HG03342 (cell line): ENCODE results near the gene WASHC2A.
"Not testable (repeated sequence)": the region's sequence is repeated elsewhere in the genome, so short reads cannot be mapped to it uniquely, and the experiment has no call there.

ENCODE experiments used
- ATAC-seq: cut with Tn5 transposase; IDR thresholded peaks from one replicate; pipeline ENCODE4 v1.9.1; 2021; ENCODE audit warnings: mild to moderate bottlenecking, moderate library complexity; ENCODE audit not compliant: unreplicated experiment

The WASHC2A gene, protein sequence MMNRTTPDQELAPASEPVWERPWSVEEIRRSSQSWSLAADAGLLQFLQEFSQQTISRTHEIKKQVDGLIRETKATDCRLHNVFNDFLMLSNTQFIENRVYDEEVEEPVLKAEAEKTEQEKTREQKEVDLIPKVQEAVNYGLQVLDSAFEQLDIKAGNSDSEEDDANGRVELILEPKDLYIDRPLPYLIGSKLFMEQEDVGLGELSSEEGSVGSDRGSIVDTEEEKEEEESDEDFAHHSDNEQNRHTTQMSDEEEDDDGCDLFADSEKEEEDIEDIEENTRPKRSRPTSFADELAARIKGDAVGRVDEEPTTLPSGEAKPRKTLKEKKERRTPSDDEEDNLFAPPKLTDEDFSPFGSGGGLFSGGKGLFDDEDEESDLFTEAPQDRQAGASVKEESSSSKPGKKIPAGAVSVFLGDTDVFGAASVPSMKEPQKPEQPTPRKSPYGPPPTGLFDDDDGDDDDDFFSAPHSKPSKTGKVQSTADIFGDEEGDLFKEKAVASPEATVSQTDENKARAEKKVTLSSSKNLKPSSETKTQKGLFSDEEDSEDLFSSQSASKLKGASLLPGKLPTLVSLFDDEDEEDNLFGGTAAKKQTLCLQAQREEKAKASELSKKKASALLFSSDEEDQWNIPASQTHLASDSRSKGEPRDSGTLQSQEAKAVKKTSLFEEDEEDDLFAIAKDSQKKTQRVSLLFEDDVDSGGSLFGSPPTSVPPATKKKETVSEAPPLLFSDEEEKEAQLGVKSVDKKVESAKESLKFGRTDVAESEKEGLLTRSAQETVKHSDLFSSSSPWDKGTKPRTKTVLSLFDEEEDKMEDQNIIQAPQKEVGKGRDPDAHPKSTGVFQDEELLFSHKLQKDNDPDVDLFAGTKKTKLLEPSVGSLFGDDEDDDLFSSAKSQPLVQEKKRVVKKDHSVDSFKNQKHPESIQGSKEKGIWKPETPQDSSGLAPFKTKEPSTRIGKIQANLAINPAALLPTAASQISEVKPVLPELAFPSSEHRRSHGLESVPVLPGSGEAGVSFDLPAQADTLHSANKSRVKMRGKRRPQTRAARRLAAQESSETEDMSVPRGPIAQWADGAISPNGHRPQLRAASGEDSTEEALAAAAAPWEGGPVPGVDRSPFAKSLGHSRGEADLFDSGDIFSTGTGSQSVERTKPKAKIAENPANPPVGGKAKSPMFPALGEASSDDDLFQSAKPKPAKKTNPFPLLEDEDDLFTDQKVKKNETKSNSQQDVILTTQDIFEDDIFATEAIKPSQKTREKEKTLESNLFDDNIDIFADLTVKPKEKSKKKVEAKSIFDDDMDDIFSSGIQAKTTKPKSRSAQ (N-terminal part only)

DNA sequence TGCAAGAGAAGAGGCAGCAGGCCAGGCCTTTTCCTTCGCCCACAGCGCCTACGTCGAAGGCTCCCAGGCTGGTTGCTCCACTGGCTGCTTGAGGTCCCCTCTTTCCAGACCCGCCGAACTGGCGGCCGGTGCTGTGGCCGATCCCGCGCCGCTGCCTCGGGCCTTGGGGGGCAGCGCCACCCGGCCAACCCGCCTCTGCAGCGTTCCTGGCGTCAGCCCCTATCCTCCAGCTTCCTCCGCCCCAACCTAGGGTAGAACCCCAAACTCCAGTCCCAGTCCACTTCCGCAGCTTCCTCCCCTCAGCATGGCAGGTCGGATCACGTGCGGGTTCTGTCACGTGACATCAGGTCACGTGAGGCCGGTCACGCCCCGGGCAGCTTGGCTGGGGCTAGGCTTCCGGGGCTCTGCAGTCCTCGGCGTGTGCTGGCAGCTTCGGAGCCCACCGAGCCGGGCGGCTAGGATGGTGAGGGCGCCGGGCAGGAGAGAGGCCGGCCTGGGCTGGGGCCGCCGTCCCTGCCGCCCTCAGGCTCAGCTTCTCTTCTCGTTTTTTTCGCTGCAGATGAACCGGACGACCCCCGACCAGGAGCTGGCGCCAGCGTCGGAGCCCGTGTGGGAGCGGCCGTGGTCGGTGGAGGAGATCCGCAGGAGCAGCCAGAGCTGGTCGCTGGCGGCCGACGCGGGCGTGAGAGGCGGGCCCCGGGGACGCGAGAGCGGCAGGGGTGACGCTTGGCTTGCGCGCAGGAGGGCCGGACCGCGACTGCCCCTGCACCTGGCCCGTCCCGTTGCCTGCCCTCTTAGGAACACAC lies at the start of gene WASHC2A:
WASHC2A (plus strand) TSS at position 409 of the 806 bp plus-strand sequence; CDS start at position 461, 52 bp downstream.
- ATAC-seq: peak; percentile 90

DNA sequence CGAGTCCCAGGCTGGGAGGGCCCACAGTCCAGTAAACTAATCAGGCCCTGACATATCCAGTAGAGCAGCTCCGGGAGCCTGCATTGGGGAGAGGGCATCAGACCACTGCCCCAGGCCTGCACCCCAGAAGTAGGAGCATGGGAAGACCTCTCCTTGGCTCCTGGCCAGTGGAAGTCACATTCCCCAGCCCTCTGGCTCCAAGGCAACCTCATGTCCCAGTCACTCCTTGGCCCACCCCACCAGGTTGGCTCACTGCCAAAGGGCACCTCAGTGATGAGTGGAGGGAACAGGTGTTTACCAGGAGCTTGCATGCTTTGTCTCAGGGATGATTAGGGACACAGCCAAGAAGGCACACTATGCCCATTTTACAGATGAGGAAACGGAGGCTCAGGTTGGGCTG lies 48.5 kb upstream of the WASHC2A start:
- not testable (repeated sequence) for ATAC-seq

DNA sequence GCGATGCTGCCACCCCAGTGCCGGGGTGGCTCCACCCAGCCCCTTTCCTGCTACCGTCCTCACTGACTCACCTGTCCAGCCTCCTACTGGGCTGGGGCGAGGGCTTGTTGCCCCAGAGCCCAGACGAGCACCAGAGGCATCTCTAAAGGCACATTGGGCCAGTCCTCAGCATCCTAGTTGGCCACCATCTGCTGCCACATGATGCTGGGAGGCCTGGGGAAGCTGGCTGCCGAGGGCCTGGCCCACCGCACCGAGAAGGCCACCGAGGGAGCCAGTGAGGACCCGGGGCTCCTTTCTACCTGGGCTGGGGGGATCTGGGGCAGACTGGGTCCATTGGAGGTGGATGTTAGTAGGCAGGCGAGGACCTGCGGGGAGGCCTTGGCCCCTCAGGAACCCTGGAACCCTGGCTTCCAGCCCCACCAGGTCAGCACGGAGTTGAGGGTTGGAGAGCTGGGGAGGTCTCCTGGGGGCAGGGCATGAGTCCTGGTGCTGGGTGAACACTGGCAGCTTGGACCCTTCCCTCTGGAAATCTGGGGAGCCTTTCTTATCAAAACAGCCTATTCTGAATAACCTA lies 47.2 kb upstream of the WASHC2A start:
- not testable (repeated sequence) for ATAC-seq

DNA sequence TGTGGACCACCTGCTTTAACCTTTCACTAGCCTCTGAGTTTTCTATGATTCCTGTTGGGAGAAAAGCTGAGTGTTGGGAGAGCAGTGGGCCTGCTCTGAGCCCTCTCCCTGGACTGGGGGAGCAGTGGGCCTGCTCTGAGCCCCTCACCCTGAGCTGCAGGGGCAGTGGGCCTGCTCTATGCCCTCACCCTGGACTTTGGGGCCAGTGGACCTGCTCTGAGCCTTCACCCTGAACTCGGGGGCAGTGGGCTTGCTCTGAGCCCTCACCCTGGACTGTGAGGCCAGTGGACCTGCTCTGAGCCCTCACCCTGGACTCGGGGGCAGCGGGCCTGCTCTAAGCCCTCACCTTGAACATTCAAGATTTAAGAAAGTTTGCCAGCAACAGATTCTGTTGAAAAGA lies 46.1 kb upstream of the WASHC2A start:
- no peak for ATAC-seq

- ATAC-seq: not testable (repeated sequence)
These were observed 42.9 kb upstream of the WASHC2A start for GRCh38 chr10:50024716-50025383.

DNA sequence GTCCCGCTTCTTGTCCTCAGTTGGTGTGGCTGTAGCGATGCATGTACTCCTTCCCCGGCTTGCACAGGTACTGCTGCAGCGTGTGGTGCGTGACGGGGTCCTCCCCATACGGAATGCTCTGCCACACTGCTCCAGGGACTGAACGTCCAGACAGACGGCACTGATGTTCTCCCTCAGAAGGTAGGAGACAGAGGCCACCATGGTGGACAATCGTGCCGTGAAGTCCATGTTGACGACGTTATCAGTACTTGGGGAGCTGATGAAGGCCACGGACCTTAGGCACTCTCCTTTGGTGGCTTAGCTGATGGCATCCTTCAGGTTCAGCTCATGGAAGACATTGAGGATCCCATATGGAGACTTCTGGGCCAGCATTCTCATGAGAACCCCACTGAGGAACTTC lies 42.1 kb upstream of the WASHC2A start:
- ATAC-seq: no peak

GRCh38 chr10:50027195-50027594 lies 40.6 kb upstream of the WASHC2A start:
- ATAC-seq: no peak

DNA sequence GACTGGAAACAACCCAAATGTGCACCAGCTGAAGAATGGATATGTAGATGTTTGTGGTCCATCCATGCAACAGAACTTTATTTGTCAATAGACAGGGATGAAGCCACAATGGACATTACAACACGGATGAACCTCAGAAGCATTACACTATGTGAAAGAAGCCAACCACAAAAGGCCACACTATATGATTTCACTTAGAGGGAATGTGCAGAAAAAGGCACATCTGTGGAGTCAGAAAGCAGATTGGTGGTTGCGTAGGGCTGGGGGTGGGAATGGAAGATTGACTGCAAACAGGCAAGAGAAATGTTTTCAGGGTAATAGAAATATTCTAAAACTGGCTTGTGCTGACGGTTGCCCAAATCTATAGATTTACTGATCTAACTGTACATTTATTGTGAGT lies 34.3 kb upstream of the WASHC2A start:
- no peak for ATAC-seq

DNA sequence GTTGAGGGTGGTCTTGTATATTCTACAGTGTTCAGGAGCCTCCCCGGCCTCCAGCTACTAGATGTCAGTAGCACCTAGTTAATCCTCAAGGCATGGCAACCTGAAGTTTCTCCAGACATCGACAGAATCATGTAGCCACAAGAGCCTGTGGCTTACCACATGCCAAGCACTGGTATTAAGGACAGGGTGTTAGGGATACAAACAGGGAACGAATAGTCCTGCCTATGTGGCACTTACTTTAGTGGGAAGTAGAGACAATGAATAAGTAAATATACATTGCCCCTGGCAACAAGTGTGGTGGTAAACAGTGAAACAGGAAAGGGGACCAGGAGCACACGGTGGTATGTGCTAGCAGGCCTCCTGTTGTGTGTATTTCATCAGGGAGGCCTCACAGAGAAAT lies 32.4 kb upstream of the WASHC2A start:
- not testable (repeated sequence) for ATAC-seq

- no peak for ATAC-seq
These were observed 22.7 kb upstream of the WASHC2A start for GRCh38 chr10:50044941-50045664.

DNA sequence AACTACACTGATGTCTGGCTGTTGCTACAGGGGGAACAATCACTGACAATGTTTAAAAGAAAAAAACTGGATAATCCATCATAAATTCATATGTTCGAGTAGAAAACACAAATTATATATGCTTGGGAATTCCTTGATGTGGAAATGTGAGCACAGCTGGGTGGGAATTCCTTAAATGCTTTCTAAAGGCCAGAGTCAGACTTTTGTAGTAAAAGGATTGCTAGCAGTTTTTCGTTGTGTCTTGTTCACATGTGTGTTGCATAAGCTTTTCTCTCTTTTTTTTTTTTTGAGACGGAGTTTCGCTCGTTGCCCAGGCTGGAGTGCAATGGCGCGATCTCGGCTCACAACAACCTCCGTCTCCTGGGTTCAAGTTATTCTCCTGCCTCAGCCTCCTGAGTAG lies 21.3 kb upstream of the WASHC2A start:
- not testable (repeated sequence) for ATAC-seq

- not testable (repeated sequence) for ATAC-seq
These were observed 20.2 kb upstream of the WASHC2A start for GRCh38 chr10:50047594-50047993.

DNA sequence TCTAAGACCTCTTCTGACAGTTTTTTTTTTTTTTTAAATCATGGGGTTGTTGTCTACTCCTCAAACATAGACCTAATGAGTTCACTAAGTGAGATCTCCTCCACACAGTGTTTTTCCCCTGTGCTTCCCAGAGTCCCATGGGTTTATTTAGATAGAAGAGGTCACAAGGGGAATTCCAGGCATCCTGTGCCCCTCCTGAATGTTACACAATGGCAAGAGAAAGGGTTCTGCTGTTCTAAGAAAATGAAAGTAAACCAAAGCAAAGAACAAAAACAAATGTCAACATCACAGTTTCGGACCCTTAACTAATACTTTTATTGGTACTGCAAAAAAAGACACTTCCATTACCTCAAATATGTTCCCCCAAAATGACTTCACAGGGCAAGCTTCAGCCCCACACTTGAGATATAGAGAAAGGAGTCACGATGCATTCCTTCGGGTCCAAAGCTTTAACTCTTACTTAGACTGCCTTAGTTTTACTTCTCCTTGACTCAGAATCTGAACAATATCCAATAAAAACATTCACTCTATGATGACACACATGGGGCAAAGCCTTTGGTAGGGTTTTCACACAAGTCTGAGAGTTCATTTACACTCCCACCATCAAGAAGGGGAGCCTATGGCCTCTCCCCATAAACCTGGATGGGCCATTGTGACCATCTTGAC lies 15.6 kb upstream of the WASHC2A start:
- ATAC-seq: not testable (repeated sequence)

DNA sequence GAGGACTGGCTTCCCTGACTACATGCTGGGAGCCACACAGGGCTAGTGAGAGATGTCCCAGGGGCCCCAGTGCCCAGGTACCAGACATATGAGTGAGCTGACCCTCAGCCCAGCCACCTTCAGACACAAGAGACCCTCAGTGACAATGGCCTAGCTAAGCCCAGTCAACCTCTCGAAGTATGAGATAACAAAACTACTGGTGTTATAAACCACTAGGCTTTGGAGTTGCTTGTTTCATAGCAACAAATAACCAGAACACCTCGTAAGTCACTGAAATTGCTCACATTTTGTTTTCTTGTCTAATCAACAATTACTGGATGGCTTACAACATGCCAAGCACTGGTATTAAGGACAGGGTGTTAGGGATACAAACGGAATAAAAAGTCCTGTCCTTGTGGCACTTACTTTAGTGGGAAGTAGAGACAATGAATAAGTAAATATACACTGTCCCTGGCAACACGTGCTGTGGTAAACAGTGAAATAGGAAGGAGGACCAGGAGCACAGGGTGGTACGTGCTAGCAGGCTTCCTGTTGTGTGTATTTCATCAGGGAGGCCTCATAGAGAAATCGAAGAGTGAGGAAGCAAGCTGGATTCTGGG lies 14.9 kb upstream of the WASHC2A start:
- ATAC-seq: not testable (repeated sequence)

GRCh38 chr10:50055494-50056292 lies 12.1 kb upstream of the WASHC2A start:
- not testable (repeated sequence) for ATAC-seq

GRCh38 chr10:50056654-50057053 lies 11.1 kb upstream of the WASHC2A start:
- not testable (repeated sequence) for ATAC-seq

- ATAC-seq: not testable (repeated sequence)
These were observed 9.0 kb upstream of the WASHC2A start for GRCh38 chr10:50058727-50059126.
